Muscle layer of duodenum (tissue), 2 donors: ENCODE measurements around the gene UBALD2.

ENCODE experiments used
- H3K27ac ChIP-seq: one replicate; pipeline ENCODE4 v1.7.0; 2013; ENCODE audit warnings: mild to moderate bottlenecking, low read length
- H3K27me3 ChIP-seq: one replicate; pipeline ENCODE4 v1.7.0; 2013; ENCODE audit warnings: low read depth, mild to moderate bottlenecking, control low read depth, low read length
- H3K36me3 ChIP-seq, 2 donors: one replicate each; pipeline ENCODE4 v1.7.0; 2013; ENCODE audit warnings: low read length in 2 of 2, control low read depth in 1 of 2, mild to moderate bottlenecking in 1 of 2; ENCODE audit not compliant: insufficient read depth in 2 of 2, control insufficient read depth in 1 of 2
- H3K4me1 ChIP-seq, 2 donors: one replicate each; pipeline ENCODE4 v1.7.0; 2013; ENCODE audit warnings: low read length in 2 of 2, mild to moderate bottlenecking in 2 of 2, control low read depth in 1 of 2, moderate library complexity in 1 of 2; ENCODE audit not compliant: insufficient read depth in 2 of 2, control insufficient read depth in 1 of 2
- H3K4me3 ChIP-seq, 2 donors: one replicate each; pipeline ENCODE4 v1.7.0; 2013; ENCODE audit warnings: low read length in 2 of 2, low read depth in 1 of 2, mild to moderate bottlenecking in 1 of 2
- H3K9me3 ChIP-seq, 2 donors: one replicate each; pipeline ENCODE4 v1.7.0; 2013; ENCODE audit warnings: low read length in 2 of 2, control low read depth in 1 of 2, mild to moderate bottlenecking in 1 of 2; ENCODE audit not compliant: control insufficient read depth in 1 of 2
- donor health status: healthy.

Gene UBALD2

DNA sequence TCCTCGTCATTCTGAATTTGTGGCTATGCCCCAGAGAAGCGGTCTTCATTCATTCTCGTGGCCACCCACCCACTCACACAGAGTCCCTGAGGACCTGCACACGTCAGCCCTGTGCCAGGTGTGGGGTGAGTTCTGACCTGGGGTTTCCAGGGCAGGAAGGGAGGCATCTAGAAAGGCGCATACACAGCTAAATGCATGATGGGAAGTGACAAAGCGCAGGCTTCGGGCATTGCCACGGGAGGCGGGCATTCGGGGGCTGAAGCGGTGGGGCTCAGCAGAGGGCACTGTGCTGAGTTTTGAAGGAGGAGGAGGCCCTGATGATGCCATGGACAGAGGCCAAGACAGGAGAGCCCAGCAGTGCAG is 10.9 kb downstream of the UBALD2 start:
- Histone ChIP-seq H3K4me1 (peaks cover 0 to 29% of the 10 kb centered on the region in 2 donors), H3K9me3 (no peaks in the 10 kb centered on the region), H3K4me3 (no peak overlapping the region), H3K36me3 (no peaks in the 10 kb centered on the region), H3K27me3 (no peaks in the 10 kb centered on the region), H3K27ac (no peak overlapping the region)

GRCh38 chr17:76276461-76277299 is 11.5 kb downstream of the UBALD2 start:
- no peak overlapping the region for H3K27ac ChIP-seq
- H3K36me3 ChIP-seq = no peaks in the 10 kb centered on the region
- no peaks in the 10 kb centered on the region for H3K9me3 ChIP-seq
- H3K4me3 ChIP-seq = no peak overlapping the region
- H3K4me1 ChIP-seq = peaks cover 0 to 23% of the 10 kb centered on the region in 2 donors
- H3K27me3 ChIP-seq = no peaks in the 10 kb centered on the region

DNA sequence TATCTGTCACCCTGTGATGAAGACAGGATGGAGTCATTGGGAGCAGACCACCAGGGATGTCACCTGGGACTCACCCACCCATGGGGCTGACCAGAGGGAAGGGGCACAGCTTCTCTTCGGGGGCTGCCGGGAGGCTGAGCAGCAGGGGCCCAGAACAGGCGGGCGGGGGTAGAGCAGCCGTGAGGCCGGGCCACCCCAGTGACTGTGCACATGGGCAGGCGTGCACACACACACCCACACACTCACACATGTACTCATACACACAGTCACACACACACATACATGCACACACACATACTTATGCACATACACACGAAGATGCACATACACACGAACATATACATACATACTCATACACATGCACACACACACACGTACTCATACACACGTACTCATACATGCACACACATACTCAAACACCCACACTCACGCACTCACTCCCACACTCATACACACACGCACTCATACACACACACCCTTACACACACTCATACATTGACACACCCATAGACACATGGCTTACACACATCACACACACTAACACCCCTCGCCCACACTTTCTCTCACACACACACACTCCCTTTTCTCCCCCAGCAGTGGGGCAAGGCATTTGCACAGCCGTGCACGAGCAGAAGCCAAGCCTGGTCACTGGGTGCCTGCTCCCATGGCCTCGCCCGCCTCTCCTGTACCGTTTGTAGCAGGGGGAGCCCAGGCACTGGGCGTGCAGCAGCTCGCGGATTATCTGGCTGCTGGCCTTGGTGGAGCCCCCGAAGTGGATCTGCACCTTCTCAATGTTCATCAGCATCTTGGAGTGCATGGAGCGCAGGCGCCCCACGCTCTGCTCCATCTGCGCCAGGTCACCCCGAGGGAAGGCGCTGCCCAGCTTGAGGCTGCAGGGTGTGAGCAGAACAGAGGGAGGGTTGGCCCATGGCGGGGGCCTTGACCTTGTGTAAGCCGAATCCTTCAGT is 12.4 kb downstream of the UBALD2 start:
- Histone ChIP-seq H3K27ac (no peak overlapping the region), H3K4me1 (peaks cover 0 to 15% of the 10 kb centered on the region in 2 donors), H3K27me3 (no peaks in the 10 kb centered on the region), H3K9me3 (no peaks in the 10 kb centered on the region), H3K4me3 (no peak overlapping the region), H3K36me3 (no peaks in the 10 kb centered on the region)

GRCh38 chr17:76278268-76278908 is 13.2 kb downstream of the UBALD2 start:
- Histone ChIP-seq H3K36me3 (no peaks in the 10 kb centered on the region), H3K4me3 (no peak overlapping the region), H3K27me3 (no peaks in the 10 kb centered on the region), H3K27ac (no peak overlapping the region), H3K4me1 (peaks cover 0 to 10% of the 10 kb centered on the region in 2 donors), H3K9me3 (no peaks in the 10 kb centered on the region)

DNA sequence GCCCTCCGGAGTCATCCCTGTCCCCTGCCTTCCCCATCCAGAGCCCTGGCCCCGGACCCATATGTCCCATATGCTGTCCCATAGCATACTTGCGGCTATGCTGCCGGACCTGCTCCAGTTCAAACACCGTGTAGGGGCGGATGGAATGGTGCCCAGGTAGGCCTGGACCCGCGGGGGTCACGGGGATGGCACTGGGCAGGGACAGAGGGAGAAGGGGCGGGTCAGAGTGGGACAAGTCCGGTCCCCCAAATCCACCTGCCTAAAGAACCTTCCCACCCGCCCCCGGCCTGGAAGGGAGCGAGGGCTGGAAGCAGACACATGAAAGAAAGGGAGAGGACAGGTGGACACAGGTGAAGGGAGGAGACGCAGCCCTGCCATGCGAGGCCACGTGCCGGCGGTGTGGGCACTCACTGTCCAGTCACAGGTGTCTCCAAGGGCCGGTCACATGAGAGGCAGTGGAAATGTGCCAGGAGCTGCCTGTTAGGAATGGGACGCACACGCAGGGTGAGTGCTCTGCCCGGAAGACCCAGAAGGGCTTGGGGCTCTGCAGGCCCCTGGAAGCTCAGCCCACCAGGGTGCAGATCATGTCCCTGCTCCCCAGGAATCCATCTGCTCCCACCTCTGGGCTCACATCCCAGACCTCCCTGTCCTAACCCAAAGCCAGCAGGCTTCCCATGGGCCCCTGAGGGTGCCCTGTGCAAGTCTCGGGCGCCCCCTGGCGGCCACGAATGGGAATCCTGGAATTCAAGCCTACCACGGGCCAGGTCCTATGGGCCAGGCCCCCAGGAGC is 14.0 kb downstream of the UBALD2 start:
- Histone ChIP-seq H3K27me3 (no peaks in the 10 kb centered on the region), H3K36me3 (no peaks in the 10 kb centered on the region), H3K4me3 (no peak overlapping the region), H3K27ac (no peak overlapping the region), H3K9me3 (no peaks in the 10 kb centered on the region), H3K4me1 (peaks cover 0 to 7% of the 10 kb centered on the region in 2 donors)

GRCh38 chr17:76279742-76280287 is 14.7 kb downstream of the UBALD2 start:
- H3K4me1 ChIP-seq = peaks cover 0 to 6% of the 10 kb centered on the region in 2 donors
- no peaks in the 10 kb centered on the region for H3K9me3 ChIP-seq
- H3K27me3 ChIP-seq = no peaks in the 10 kb centered on the region
- H3K4me3 ChIP-seq = no peak overlapping the region
- H3K36me3 ChIP-seq = no peaks in the 10 kb centered on the region
- H3K27ac ChIP-seq = no peak overlapping the region

- H3K27ac ChIP-seq = no peak overlapping the region
- no peaks in the 10 kb centered on the region for H3K9me3 ChIP-seq
- H3K4me1 ChIP-seq = peaks cover 0 to 6% of the 10 kb centered on the region in 2 donors
- H3K4me3 ChIP-seq = no peak overlapping the region
- no peaks in the 10 kb centered on the region for H3K27me3 ChIP-seq
- H3K36me3 ChIP-seq = no peaks in the 10 kb centered on the region
These were observed 15.5 kb downstream of the UBALD2 start for GRCh38 chr17:76280650-76281049.

DNA sequence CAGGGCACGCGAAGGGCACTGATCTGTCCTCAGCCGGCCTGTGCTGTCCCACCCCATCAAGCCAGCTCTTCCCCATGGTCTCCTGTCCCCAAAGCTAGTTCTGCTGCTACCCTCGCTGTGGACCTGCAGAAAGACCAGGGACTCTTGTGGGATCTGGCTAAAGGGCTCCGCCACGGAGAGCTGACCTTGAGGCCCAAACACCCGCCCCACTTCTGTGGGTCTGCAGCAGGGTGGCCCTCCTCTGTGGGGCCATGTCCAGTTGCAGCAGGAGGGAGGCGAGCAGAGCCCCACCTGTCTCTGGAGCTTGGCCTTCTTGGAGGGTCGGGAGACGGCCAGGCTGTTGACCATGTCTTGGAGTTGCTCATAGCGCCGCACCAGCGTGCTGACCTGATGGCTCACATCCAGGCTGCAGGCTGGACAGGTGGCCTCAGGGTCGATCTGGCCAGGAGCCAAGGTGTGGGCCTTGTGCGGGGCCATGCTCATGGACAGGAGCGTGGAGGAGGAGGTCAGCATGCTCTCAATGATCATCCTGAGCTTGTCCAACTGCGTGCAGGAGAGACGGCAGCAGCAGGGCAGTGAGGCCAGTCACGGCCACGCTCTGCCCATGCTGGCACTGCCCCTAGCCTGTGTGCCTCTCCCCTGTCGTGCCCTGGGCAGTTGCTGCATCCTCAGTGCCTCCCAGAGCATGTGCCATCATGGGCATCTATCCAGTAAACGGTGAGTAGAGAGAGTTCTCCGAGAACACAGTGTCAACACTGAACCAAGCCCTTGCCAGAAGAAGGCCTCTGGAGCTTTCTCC is 16.6 kb downstream of the UBALD2 start:
- Histone ChIP-seq H3K4me1 (peaks cover 0 to 6% of the 10 kb centered on the region in 2 donors), H3K9me3 (no peaks in the 10 kb centered on the region), H3K4me3 (no peak overlapping the region), H3K27ac (no peak overlapping the region), H3K27me3 (no peaks in the 10 kb centered on the region), H3K36me3 (no peaks in the 10 kb centered on the region)

GRCh38 chr17:76292567-76292966 is 27.4 kb downstream of the UBALD2 start:
- no peak overlapping the region for H3K27ac ChIP-seq
- no peak overlapping the region for H3K4me3 ChIP-seq
- no peaks in the 10 kb centered on the region for H3K4me1 ChIP-seq
- H3K36me3 ChIP-seq = peaks cover 9 to 11% of the 10 kb centered on the region in 2 donors
- no peaks in the 10 kb centered on the region for H3K9me3 ChIP-seq
- H3K27me3 ChIP-seq = no peaks in the 10 kb centered on the region

- H3K27me3 ChIP-seq = no peaks in the 10 kb centered on the region
- no peaks in the 10 kb centered on the region for H3K4me1 ChIP-seq
- H3K36me3 ChIP-seq = peaks cover 9 to 11% of the 10 kb centered on the region in 2 donors
- no peak overlapping the region for H3K4me3 ChIP-seq
- H3K9me3 ChIP-seq = no peaks in the 10 kb centered on the region
- H3K27ac ChIP-seq = no peak overlapping the region
These were observed 28.0 kb downstream of the UBALD2 start for GRCh38 chr17:76293106-76293505.
